Measurements from ENCODE around the gene DCDC2.

DCDC2 gene

GRCh38 chr6:24127316-24127715 lies 230.5 kb downstream of the DCDC2 start:
- ATAC-seq (replicated peaks; ENCODE audit: extremely low read depth, poor library complexity, severe bottlenecking) = no peak
- Mint-ChIP-seq H3K27ac (ENCODE audit: low read depth) (no peak overlapping the region), H3K4me3 (no peak overlapping the region), H3K9me3 (peaks cover 10% of the 10 kb centered on the region), H3K27me3 (peaks cover 34% of the 10 kb centered on the region), H3K4me1 (no peaks in the 10 kb centered on the region), H3K36me3 (ENCODE audit: insufficient read depth) (no peaks in the 10 kb centered on the region)
- no peak for DNase-seq (ENCODE audit: low spot score in 2 of 2)

DNA sequence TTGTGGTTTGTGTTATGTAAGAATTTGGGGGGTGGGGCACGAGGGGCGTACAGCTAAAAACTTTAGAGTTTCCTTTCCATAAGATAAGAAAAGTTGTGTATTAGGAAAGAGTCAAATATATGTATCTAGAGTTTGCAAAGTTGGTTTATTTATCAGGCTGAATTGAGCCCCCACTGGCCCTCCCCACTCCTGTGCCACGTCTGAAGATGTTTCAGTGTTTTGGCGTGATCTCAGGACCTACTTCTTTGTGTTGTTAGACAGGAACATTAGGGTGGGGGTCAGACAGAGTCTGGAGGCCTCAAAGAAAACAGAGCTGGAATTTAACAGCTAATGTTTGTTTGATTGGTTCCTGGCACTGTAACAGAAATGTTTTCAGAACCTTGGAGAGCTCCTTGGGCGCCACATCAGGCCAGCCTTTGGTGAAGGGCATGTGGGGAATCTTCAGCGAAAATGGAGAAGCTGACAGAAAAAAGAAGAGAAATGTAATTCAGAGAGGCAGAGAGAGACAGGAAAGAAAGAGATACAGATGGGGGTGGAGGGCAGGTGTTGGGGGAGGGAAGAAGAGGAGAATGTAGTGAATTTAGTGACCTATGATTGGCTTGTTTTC lies 231.2 kb downstream of the DCDC2 start:
- Mint-ChIP-seq H3K27ac (ENCODE audit: low read depth) (no peak overlapping the region), H3K36me3 (ENCODE audit: insufficient read depth) (no peaks in the 10 kb centered on the region), H3K9me3 (peaks cover 10% of the 10 kb centered on the region), H3K4me1 (no peaks in the 10 kb centered on the region), H3K27me3 (peaks cover 34% of the 10 kb centered on the region), H3K4me3 (no peak overlapping the region)
- DNase-seq (ENCODE audit: low spot score in 2 of 2) = no peak
- ATAC-seq (replicated peaks; ENCODE audit: extremely low read depth, poor library complexity, severe bottlenecking) = no peak

- ATAC-seq (replicated peaks; ENCODE audit: extremely low read depth, poor library complexity, severe bottlenecking) (no peak), DNase-seq (ENCODE audit: low spot score in 2 of 2) (no peak)
- Mint-ChIP-seq H3K36me3 (ENCODE audit: insufficient read depth) (no peaks in the 10 kb centered on the region), H3K4me3 (no peak within 1 kb of the TSS), H3K27ac (ENCODE audit: low read depth) (no peak within 1 kb of the TSS), H3K27me3 (peaks cover 34% of the 10 kb centered on the region), H3K9me3 (peaks cover 10% of the 10 kb centered on the region), H3K4me1 (no peaks in the 10 kb centered on the region)
Measured at GRCh38 chr6:24125980-24126379, 231.9 kb downstream of the DCDC2 start, which contains the start of gene NRSN1. Gene NRSN1 (plus strand): TSS chr6:24126215. CDS start chr6:24134328, 8,113 bp downstream.

DNA sequence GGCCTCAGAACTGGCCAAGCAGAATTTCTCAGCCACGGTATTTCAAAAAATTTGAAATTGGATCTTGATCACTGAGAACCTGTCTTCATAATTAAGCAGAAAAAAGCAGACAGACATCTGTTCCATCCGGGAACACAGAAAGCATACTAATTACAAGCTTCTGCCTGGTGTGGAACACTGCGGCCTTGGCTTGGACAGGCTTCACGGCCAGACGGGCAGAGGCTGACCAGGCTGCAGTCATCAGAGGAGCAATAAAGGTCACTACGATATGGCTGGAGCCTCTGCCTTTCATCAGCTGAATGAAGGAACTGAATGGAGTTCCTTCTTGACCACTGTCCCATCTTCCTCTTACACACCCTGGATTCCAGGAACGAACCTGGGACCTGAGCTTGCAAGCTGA lies 235.7 kb downstream of the DCDC2 start:
- Mint-ChIP-seq H3K9me3 (peaks cover 10% of the 10 kb centered on the region), H3K27ac (ENCODE audit: low read depth) (no peak overlapping the region), H3K27me3 (peaks cover 33% of the 10 kb centered on the region), H3K4me1 (no peaks in the 10 kb centered on the region), H3K36me3 (ENCODE audit: insufficient read depth) (no peaks in the 10 kb centered on the region), H3K4me3 (no peak overlapping the region)
- DNase-seq (ENCODE audit: low spot score in 2 of 2) (no peak), ATAC-seq (replicated peaks; ENCODE audit: extremely low read depth, poor library complexity, severe bottlenecking) (no peak)
